ENCODE data around the gene TSHR. TPM values are rescaled to one million over a fixed set of nuclear protein-coding genes. Genes with fewer than 3 reads are reported as not detected.

The TSHR gene
- total RNA-seq, 4 donors from 2014 or later: 0.37 to 2.4 (median 0.85) TPM

- H3K4me1 ChIP-seq: no peaks in the 10 kb centered on the region
- H3K9me3 ChIP-seq: no peaks in the 10 kb centered on the region
- no peak for DNase-seq
- no peaks in the 10 kb centered on the region for H3K36me3 ChIP-seq
- no peaks in the 10 kb centered on the region for H3K27me3 ChIP-seq
- intact Hi-C loops (cut with DNase I; ENCODE audit: low total_unique reads): no loop called here
- in situ Hi-C loops (cut with MboI; ENCODE audit: low pct_ligation_motif_present in 1 of 4, low pct_unique_long_range_greater_than_20kb in 1 of 4, low sequenced_read_pairs in 3 of 4): no loop called here
- no peak for TF ChIP-seq POLR2AphosphoS5 (IDR thresholded peaks at IDR 0.05)
- TF ChIP-seq POLR2A (IDR thresholded peaks at IDR 0.05): no peak
- TF ChIP-seq EP300 (IDR thresholded peaks at IDR 0.05; ENCODE audit: low read depth): no peak
- no peak for TF ChIP-seq CTCF (IDR thresholded peaks at IDR 0.05)
- H3K4me3 ChIP-seq: no peak overlapping the region
- H3K27ac ChIP-seq: no peak overlapping the region
These were observed 32.1 kb upstream of the TSHR start for GRCh38 chr14:80923368-80923767.

- no peak overlapping the region for H3K4me3 ChIP-seq
- H3K4me1 ChIP-seq: no peaks in the 10 kb centered on the region
- H3K27ac ChIP-seq: no peak overlapping the region
- no peaks in the 10 kb centered on the region for H3K27me3 ChIP-seq
- DNase-seq: no peak
- TF ChIP-seq POLR2A (IDR thresholded peaks at IDR 0.05) (no peak), POLR2AphosphoS5 (IDR thresholded peaks at IDR 0.05) (no peak), CTCF (IDR thresholded peaks at IDR 0.05) (no peak)
- intact Hi-C loops (cut with DNase I; ENCODE audit: low total_unique reads): no loop called here
- in situ Hi-C loops (cut with MboI; ENCODE audit: low pct_ligation_motif_present in 1 of 4, low pct_unique_long_range_greater_than_20kb in 1 of 4, low sequenced_read_pairs in 3 of 4): no loop called here
- no peaks in the 10 kb centered on the region for H3K9me3 ChIP-seq
- WGBS, 2 donors (ENCODE audit: low coverage in 1 of 2): 89 to 96% methylated on average over 2 of the region's 2 CpGs
- H3K36me3 ChIP-seq: no peaks in the 10 kb centered on the region
These were observed 30.9 kb upstream of the TSHR start for GRCh38 chr14:80924365-80925103.

- intact Hi-C loops (cut with DNase I; ENCODE audit: low total_unique reads) (loop anchor here (1.0 kb wide), 1 partner anchor 30 kb away; no protein-coding TSS in a partner anchor), in situ Hi-C loops (cut with MboI; ENCODE audit: low pct_ligation_motif_present in 1 of 4, low pct_unique_long_range_greater_than_20kb in 1 of 4, low sequenced_read_pairs in 3 of 4) (no loop called here)
- no peak overlapping the region for H3K27ac ChIP-seq
- no peaks in the 10 kb centered on the region for H3K36me3 ChIP-seq
- no peaks in the 10 kb centered on the region for H3K4me1 ChIP-seq
- H3K27me3 ChIP-seq: no peaks in the 10 kb centered on the region
- no peak overlapping the region for H3K4me3 ChIP-seq
- 88% methylated on average over 4 of the region's 4 CpGs; no CpG with 5 or more reads in 1 of the 2 donors for WGBS, 2 donors (ENCODE audit: low coverage in 1 of 2)
- H3K9me3 ChIP-seq: no peaks in the 10 kb centered on the region
- no peak for TF ChIP-seq POLR2AphosphoS5 (IDR thresholded peaks at IDR 0.05)
- TF ChIP-seq EP300 (IDR thresholded peaks at IDR 0.05; ENCODE audit: low read depth): no peak
- no peak for DNase-seq
These were observed 28.9 kb upstream of the TSHR start for GRCh38 chr14:80926397-80927082.

GRCh38 chr14:80927083-80927989 lies 28.1 kb upstream of the TSHR start:
- Histone ChIP-seq H3K4me3 (no peak overlapping the region), H3K9me3 (no peaks in the 10 kb centered on the region), H3K36me3 (no peaks in the 10 kb centered on the region), H3K27me3 (no peaks in the 10 kb centered on the region), H3K27ac (no peak overlapping the region), H3K4me1 (no peaks in the 10 kb centered on the region)
- 75 to 96% methylated on average over 1 to 8 of the region's 8 CpGs for WGBS, 2 donors (ENCODE audit: low coverage in 1 of 2)
- no peak for TF ChIP-seq POLR2AphosphoS5 (IDR thresholded peaks at IDR 0.05)
- TF ChIP-seq EP300 (IDR thresholded peaks at IDR 0.05; ENCODE audit: low read depth): no peak
- TF ChIP-seq CTCF (IDR thresholded peaks at IDR 0.05): no peak
- TF ChIP-seq POLR2A (IDR thresholded peaks at IDR 0.05): no peak
- no peak for DNase-seq
- in situ Hi-C loops (cut with MboI; ENCODE audit: low pct_ligation_motif_present in 1 of 4, low pct_unique_long_range_greater_than_20kb in 1 of 4, low sequenced_read_pairs in 3 of 4) (no loop called here), intact Hi-C loops (cut with DNase I; ENCODE audit: low total_unique reads) (no loop called here)
